ENCODE data around the gene STIM2.

Gene STIM2

DNA sequence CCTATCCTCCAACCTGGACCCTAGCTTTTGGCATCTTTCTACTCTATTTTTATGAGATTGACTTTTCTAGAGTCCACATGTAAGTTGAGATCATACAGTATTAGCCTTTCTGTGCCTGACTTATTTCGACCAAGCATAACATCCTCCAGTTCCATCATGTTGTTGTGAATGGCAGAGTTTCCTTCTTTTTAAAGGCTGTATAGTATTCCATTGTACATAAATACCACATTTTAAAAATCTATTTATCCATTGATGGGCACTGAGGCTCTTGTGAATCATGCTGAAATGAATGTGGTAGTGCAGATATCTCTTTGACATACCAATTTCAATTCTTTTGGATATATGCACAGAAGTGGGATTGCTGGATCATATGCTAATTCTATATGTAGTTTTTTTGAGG, 40.3 kb upstream of the STIM2 start:
- no CpG with 5 or more reads among the region's 1 CpG for WGBS (ENCODE audit: extremely low coverage, insufficient coverage, insufficient read length)
- H2AFZ ChIP-seq (ENCODE audit: insufficient read depth, low read length, poor library complexity) = no peak overlapping the region
- H3K9ac ChIP-seq (ENCODE audit: low read length) = no peak overlapping the region
- no peak overlapping the region for H2BK12ac ChIP-seq (ENCODE audit: low read length)
- no peak overlapping the region for H3K4me3 ChIP-seq (ENCODE audit: low read depth, low read length)
- no peak overlapping the region for H4K91ac ChIP-seq (ENCODE audit: low read depth, low read length)
- H3K9me3 ChIP-seq (ENCODE audit: insufficient read depth, low read depth, low read length) = peaks cover 1% of the 10 kb centered on the region
- no peak overlapping the region for H3K4me2 ChIP-seq (ENCODE audit: low read length)
- H3K14ac ChIP-seq (ENCODE audit: low read length) = no peak overlapping the region
- H2BK120ac ChIP-seq (ENCODE audit: insufficient read depth, low read length, poor library complexity) = no peak overlapping the region
- no peaks in the 10 kb centered on the region for H3K27me3 ChIP-seq (ENCODE audit: insufficient read depth, low read length)
- H4K8ac ChIP-seq (ENCODE audit: low read depth, low read length) = no peak overlapping the region
- H3K4me1 ChIP-seq (ENCODE audit: control insufficient read depth in 1 of 2, insufficient read depth in 2 of 2, low read length in 2 of 2) = no peaks in the 10 kb centered on the region
- H3K79me1 ChIP-seq (ENCODE audit: low read length) = no peaks in the 10 kb centered on the region
- no peaks in the 10 kb centered on the region for H3K36me3 ChIP-seq (ENCODE audit: control insufficient read depth in 1 of 2, insufficient read depth in 2 of 2, low read length in 2 of 2)
- H2BK5ac ChIP-seq (ENCODE audit: low read depth, low read length, poor library complexity) = no peak overlapping the region
- H4K12ac ChIP-seq (ENCODE audit: low read depth, low read length) = no peak overlapping the region
- no peak overlapping the region for H3K18ac ChIP-seq (ENCODE audit: low read length)
- H3K23ac ChIP-seq (ENCODE audit: low read length) = no peak overlapping the region
- H3K79me2 ChIP-seq (ENCODE audit: control insufficient read depth, insufficient read depth, low read length, poor library complexity) = no peaks in the 10 kb centered on the region
- H3K4ac ChIP-seq (ENCODE audit: low read depth, low read length) = no peak overlapping the region
- no peak overlapping the region for H2AK5ac ChIP-seq (ENCODE audit: low read length)
- H3K27ac ChIP-seq (ENCODE audit: low read depth, low read length) = no peak overlapping the region
- no peak for DNase-seq

DNA sequence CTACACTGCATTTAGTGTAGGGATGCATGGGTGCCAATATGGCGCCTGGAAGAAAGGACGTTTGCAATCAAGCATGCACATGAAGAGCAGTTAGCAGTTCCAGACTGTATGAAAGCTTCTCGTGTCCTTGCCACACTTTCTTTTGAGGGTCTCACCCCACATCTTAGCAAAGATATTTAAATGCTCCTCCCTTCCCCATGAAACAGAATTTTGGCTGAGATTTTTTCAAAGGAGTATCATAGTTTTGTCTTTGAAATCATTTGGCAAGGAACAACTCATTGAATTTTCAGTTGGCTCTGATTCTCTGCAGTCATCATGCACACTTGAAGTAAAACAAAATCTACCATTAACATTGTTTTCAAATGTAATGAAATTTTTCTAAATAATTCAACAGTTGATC, 39.6 kb upstream of the STIM2 start:
- Histone ChIP-seq H4K8ac (ENCODE audit: low read depth, low read length) (no peak overlapping the region), H2AK5ac (ENCODE audit: low read length) (no peak overlapping the region), H3K23ac (ENCODE audit: low read length) (no peak overlapping the region), H3K27me3 (ENCODE audit: insufficient read depth, low read length) (no peaks in the 10 kb centered on the region), H3K4me2 (ENCODE audit: low read length) (no peak overlapping the region), H4K91ac (ENCODE audit: low read depth, low read length) (no peak overlapping the region), H3K18ac (ENCODE audit: low read length) (no peak overlapping the region), H3K79me2 (ENCODE audit: control insufficient read depth, insufficient read depth, low read length, poor library complexity) (no peaks in the 10 kb centered on the region), H2BK12ac (ENCODE audit: low read length) (no peak overlapping the region), H3K9ac (ENCODE audit: low read length) (no peak overlapping the region), H2BK120ac (ENCODE audit: insufficient read depth, low read length, poor library complexity) (no peak overlapping the region), H3K27ac (ENCODE audit: low read depth, low read length) (no peak overlapping the region), H3K4me1 (ENCODE audit: control insufficient read depth in 1 of 2, insufficient read depth in 2 of 2, low read length in 2 of 2) (no peaks in the 10 kb centered on the region), H3K14ac (ENCODE audit: low read length) (no peak overlapping the region), H3K36me3 (ENCODE audit: control insufficient read depth in 1 of 2, insufficient read depth in 2 of 2, low read length in 2 of 2) (no peaks in the 10 kb centered on the region), H4K12ac (ENCODE audit: low read depth, low read length) (no peak overlapping the region), H2BK5ac (ENCODE audit: low read depth, low read length, poor library complexity) (no peak overlapping the region), H2AFZ (ENCODE audit: insufficient read depth, low read length, poor library complexity) (no peak overlapping the region), H3K9me3 (ENCODE audit: insufficient read depth, low read depth, low read length) (peaks cover 1% of the 10 kb centered on the region), H3K79me1 (ENCODE audit: low read length) (no peaks in the 10 kb centered on the region), H3K4ac (ENCODE audit: low read depth, low read length) (no peak overlapping the region), H3K4me3 (ENCODE audit: low read depth, low read length) (no peak overlapping the region)
- no peak for DNase-seq
- WGBS (ENCODE audit: extremely low coverage, insufficient coverage, insufficient read length) = no CpG with 5 or more reads among the region's 3 CpGs

DNA sequence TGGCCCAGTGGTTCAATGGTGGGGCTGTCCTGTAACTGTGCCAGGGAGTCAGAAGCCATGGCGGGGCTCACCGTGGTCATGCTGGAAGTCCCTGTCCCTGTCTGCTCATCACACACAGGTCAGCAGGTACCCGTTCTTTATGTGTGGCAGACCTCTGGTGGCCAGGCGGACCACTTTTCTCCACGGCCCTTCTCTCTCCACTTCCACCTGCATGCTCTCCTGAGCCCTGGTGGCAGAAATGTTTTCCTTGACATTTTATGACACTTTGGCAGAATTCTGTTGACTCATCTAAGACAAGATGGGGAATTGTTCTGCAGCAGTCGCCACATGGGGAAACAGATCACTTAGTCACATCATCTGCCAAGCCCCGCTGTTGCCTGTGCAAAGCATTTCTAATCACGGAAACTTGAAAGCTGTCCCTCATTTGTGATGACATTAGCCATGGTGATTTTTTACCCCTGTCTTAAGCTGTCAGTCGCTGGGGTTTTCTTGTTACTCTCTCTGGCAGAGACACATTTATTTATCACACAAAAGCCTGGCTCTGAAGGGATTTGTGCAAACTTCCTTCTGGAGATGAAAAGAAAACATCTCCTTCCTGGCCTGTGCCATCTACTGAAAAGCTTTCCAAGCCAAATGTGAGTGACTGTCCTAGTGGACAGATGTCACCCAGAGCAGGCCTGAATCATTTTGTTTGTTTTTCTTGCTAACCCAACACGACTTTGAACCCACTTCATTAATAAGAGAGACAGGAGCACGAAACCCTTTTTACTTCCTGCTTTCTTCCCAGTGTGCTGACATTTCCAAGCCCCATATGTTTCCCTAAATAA, 38.8 kb upstream of the STIM2 start:
- Histone ChIP-seq H3K9ac (ENCODE audit: low read length) (no peak overlapping the region), H3K4me2 (ENCODE audit: low read length) (no peak overlapping the region), H3K79me1 (ENCODE audit: low read length) (no peaks in the 10 kb centered on the region), H2AFZ (ENCODE audit: insufficient read depth, low read length, poor library complexity) (no peak overlapping the region), H2AK5ac (ENCODE audit: low read length) (no peak overlapping the region), H2BK120ac (ENCODE audit: insufficient read depth, low read length, poor library complexity) (no peak overlapping the region), H2BK12ac (ENCODE audit: low read length) (no peak overlapping the region), H3K18ac (ENCODE audit: low read length) (no peak overlapping the region), H3K27ac (ENCODE audit: low read depth, low read length) (no peak overlapping the region), H3K9me3 (ENCODE audit: insufficient read depth, low read depth, low read length) (peaks cover 1% of the 10 kb centered on the region), H3K36me3 (ENCODE audit: control insufficient read depth in 1 of 2, insufficient read depth in 2 of 2, low read length in 2 of 2) (no peaks in the 10 kb centered on the region), H2BK5ac (ENCODE audit: low read depth, low read length, poor library complexity) (no peak overlapping the region), H3K4ac (ENCODE audit: low read depth, low read length) (no peak overlapping the region), H3K4me3 (ENCODE audit: low read depth, low read length) (no peak overlapping the region), H3K14ac (ENCODE audit: low read length) (no peak overlapping the region), H3K4me1 (ENCODE audit: control insufficient read depth in 1 of 2, insufficient read depth in 2 of 2, low read length in 2 of 2) (no peaks in the 10 kb centered on the region), H4K12ac (ENCODE audit: low read depth, low read length) (no peak overlapping the region), H3K23ac (ENCODE audit: low read length) (no peak overlapping the region), H3K79me2 (ENCODE audit: control insufficient read depth, insufficient read depth, low read length, poor library complexity) (no peaks in the 10 kb centered on the region), H3K27me3 (ENCODE audit: insufficient read depth, low read length) (no peaks in the 10 kb centered on the region), H4K91ac (ENCODE audit: low read depth, low read length) (no peak overlapping the region), H4K8ac (ENCODE audit: low read depth, low read length) (no peak overlapping the region)
- DNase-seq = peak in 1 of 2 donors; percentile 7
- no CpG with 5 or more reads among the region's 11 CpGs for WGBS (ENCODE audit: extremely low coverage, insufficient coverage, insufficient read length)

DNA sequence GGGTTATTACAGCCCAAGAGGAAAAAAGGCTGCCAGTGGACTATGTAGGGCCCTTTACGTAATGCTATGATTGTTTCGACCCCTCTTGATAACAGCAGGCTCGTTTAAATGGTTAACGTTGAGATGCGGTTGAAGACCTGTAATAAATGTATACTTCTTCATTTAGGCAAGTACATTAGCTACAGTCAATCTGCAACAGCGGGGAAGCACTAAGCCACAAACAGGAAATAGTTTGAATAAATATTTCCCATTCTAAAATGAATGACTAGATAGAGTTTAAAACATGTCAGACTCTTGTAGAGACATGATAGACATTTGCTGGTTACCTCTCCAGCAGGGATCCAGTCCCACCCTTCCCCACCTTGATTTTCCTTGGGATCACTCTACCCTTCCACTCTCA, 38.1 kb upstream of the STIM2 start:
- no peak overlapping the region for H2BK12ac ChIP-seq (ENCODE audit: low read length)
- H3K18ac ChIP-seq (ENCODE audit: low read length) = no peak overlapping the region
- no peak overlapping the region for H3K9ac ChIP-seq (ENCODE audit: low read length)
- H4K8ac ChIP-seq (ENCODE audit: low read depth, low read length) = no peak overlapping the region
- no peak overlapping the region for H3K4me3 ChIP-seq (ENCODE audit: low read depth, low read length)
- no peak overlapping the region for H4K12ac ChIP-seq (ENCODE audit: low read depth, low read length)
- H3K79me1 ChIP-seq (ENCODE audit: low read length) = no peaks in the 10 kb centered on the region
- DNase-seq = no peak
- H2AFZ ChIP-seq (ENCODE audit: insufficient read depth, low read length, poor library complexity) = no peak overlapping the region
- no peaks in the 10 kb centered on the region for H3K4me1 ChIP-seq (ENCODE audit: control insufficient read depth in 1 of 2, insufficient read depth in 2 of 2, low read length in 2 of 2)
- no peaks in the 10 kb centered on the region for H3K36me3 ChIP-seq (ENCODE audit: control insufficient read depth in 1 of 2, insufficient read depth in 2 of 2, low read length in 2 of 2)
- H3K14ac ChIP-seq (ENCODE audit: low read length) = no peak overlapping the region
- H3K23ac ChIP-seq (ENCODE audit: low read length) = no peak overlapping the region
- no peak overlapping the region for H3K27ac ChIP-seq (ENCODE audit: low read depth, low read length)
- H4K91ac ChIP-seq (ENCODE audit: low read depth, low read length) = no peak overlapping the region
- H2BK5ac ChIP-seq (ENCODE audit: low read depth, low read length, poor library complexity) = no peak overlapping the region
- H3K9me3 ChIP-seq (ENCODE audit: insufficient read depth, low read depth, low read length) = peaks cover 1% of the 10 kb centered on the region
- H2BK120ac ChIP-seq (ENCODE audit: insufficient read depth, low read length, poor library complexity) = no peak overlapping the region
- H3K4me2 ChIP-seq (ENCODE audit: low read length) = no peak overlapping the region
- no peak overlapping the region for H3K4ac ChIP-seq (ENCODE audit: low read depth, low read length)
- WGBS (ENCODE audit: extremely low coverage, insufficient coverage, insufficient read length) = no CpG with 5 or more reads among the region's 6 CpGs
- H2AK5ac ChIP-seq (ENCODE audit: low read length) = no peak overlapping the region
- no peaks in the 10 kb centered on the region for H3K27me3 ChIP-seq (ENCODE audit: insufficient read depth, low read length)
- no peaks in the 10 kb centered on the region for H3K79me2 ChIP-seq (ENCODE audit: control insufficient read depth, insufficient read depth, low read length, poor library complexity)
